HEK293 (cell line): ENCODE measurements around the gene SCD.

Experiments used
- CTCF ChIA-PET: fragments of 350-600 bp; formaldehyde crosslinking; extraction: SDS; loops from one replicate; lab custom pipeline; 2021; ENCODE audit warnings: antibody characterized with exemption; lab: Yijun Ruan, JAX
- POLR2A ChIA-PET: fragments of 300-600 bp; formaldehyde crosslinking; extraction: SDS; loops from one replicate; lab custom pipeline; 2020; ENCODE audit warnings: antibody characterized with exemption, inconsistent platforms; lab: Yijun Ruan, JAX
- H3K27ac ChIP-seq: fragments of 200-500 bp; sonication (Bioruptor generic); 2 replicates; pipeline ENCODE4 v1.5.1; 2014; ENCODE audit warnings: low read depth, low read length, control low read depth, inconsistent platforms; ENCODE audit errors: extremely low read depth
- H3K36me3 ChIP-seq, 2 experiments: fragments of 200-500 bp in 1 of 2; sonication (Bioruptor generic) in 1 of 2; 1 replicate in 1 of 2; 2 replicates in 1 of 2; pipeline ENCODE4 v1.5.1; 2014 to 2017; ENCODE audit warnings: inconsistent platforms in 2 of 2, low read length in 2 of 2; ENCODE audit not compliant: control insufficient read depth in 2 of 2, insufficient read depth in 1 of 2
- H3K4me1 ChIP-seq: fragments of 200-500 bp; sonication (Bioruptor generic); 2 replicates; pipeline ENCODE4 v1.5.1; 2014; ENCODE audit warnings: mild to moderate bottlenecking, low read length, inconsistent platforms; ENCODE audit not compliant: control insufficient read depth, insufficient read depth
- H3K4me3 ChIP-seq: 2 replicates; pipeline ENCODE4 v1.5.1; 2011; ENCODE audit warnings: low read depth, mild to moderate bottlenecking, control low read depth, low read length, moderate library complexity
- H3K9me3 ChIP-seq: fragments of 200-500 bp; sonication (Bioruptor generic); 2 replicates; pipeline ENCODE4 v1.5.1; 2014; ENCODE audit warnings: low read depth, low read length, inconsistent platforms; ENCODE audit not compliant: control insufficient read depth, insufficient read depth
- FEZF1 ChIP-seq: fragments of 450-650 bp; formaldehyde crosslinking; IDR thresholded peaks from 2 replicates; pipeline ENCODE4 v1.5.1; 2016; ENCODE audit warnings: missing biosample characterization, missing genetic modification characterization
- KLF10 ChIP-seq: fragments of 450-650 bp; IDR thresholded peaks from 2 replicates; pipeline ENCODE4 v1.5.1; 2018; ENCODE audit warnings: missing biosample characterization, mild to moderate bottlenecking, missing genetic modification characterization
- PRDM1 ChIP-seq: fragments of 450-650 bp; formaldehyde crosslinking; IDR thresholded peaks from 2 replicates; pipeline ENCODE4; 2016; ENCODE audit warnings: missing biosample characterization, missing genetic modification characterization
- PRDM6 ChIP-seq: fragments of 450-650 bp; formaldehyde crosslinking; IDR thresholded peaks from 2 replicates; pipeline ENCODE4 v1.5.1; 2017; ENCODE audit warnings: missing biosample characterization, missing genetic modification characterization
- ZBTB7A ChIP-seq: fragments of 450-650 bp; formaldehyde crosslinking; IDR thresholded peaks from 2 replicates; pipeline ENCODE4 v1.5.1; 2016; ENCODE audit warnings: low read depth, missing biosample characterization, missing genetic modification characterization
- ZNF174 ChIP-seq: fragments of 450-650 bp; formaldehyde crosslinking; IDR thresholded peaks from 2 replicates; pipeline ENCODE4 v1.5.0; 2017; ENCODE audit warnings: missing biosample characterization, mild to moderate bottlenecking, missing genetic modification characterization
- ZNF175 ChIP-seq: fragments of 450-650 bp; formaldehyde crosslinking; IDR thresholded peaks from 2 replicates; pipeline ENCODE4 v1.5.1; 2016; ENCODE audit warnings: missing biosample characterization, missing genetic modification characterization
- ZNF2 ChIP-seq: fragments of 450-650 bp; formaldehyde crosslinking; IDR thresholded peaks from 2 replicates; pipeline ENCODE4 v1.5.1; 2016; ENCODE audit warnings: missing biosample characterization, missing genetic modification characterization
- ZNF433 ChIP-seq: fragments of 450-650 bp; formaldehyde crosslinking; IDR thresholded peaks from 2 replicates; pipeline ENCODE4 v1.5.1; 2016; ENCODE audit warnings: missing biosample characterization, missing genetic modification characterization, low read depth
- ZNF585B ChIP-seq: fragments of 450-650 bp; formaldehyde crosslinking; IDR thresholded peaks from 2 replicates; pipeline ENCODE4 v1.5.1; 2016; ENCODE audit warnings: missing biosample characterization, missing genetic modification characterization
- TF ChIP-seq, protein P1 (sequence below): fragments of 450-650 bp; formaldehyde crosslinking; IDR thresholded peaks from 2 replicates; pipeline ENCODE4 v1.5.1; 2016; ENCODE audit warnings: missing biosample characterization, missing genetic modification characterization
- TF ChIP-seq, protein P2 (sequence below): fragments of 450-650 bp; formaldehyde crosslinking; IDR thresholded peaks from 2 replicates; pipeline ENCODE4 v1.5.1; 2016; ENCODE audit warnings: missing biosample characterization, missing genetic modification characterization

SCD gene

GRCh38 chr10:100355086-100355485 lies 8.1 kb downstream of the SCD start:
- H3K4me1 ChIP-seq: peaks cover 11% of the 10 kb centered on the region
- no peaks in the 10 kb centered on the region for H3K9me3 ChIP-seq
- TF ChIP-seq ZNF174 (tag by site-specific recombination): no peak
- TF ChIP-seq, protein P1, sequence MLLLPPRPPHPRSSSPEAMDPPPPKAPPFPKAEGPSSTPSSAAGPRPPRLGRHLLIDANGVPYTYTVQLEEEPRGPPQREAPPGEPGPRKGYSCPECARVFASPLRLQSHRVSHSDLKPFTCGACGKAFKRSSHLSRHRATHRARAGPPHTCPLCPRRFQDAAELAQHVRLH: no peak
- TF ChIP-seq, protein P2, sequence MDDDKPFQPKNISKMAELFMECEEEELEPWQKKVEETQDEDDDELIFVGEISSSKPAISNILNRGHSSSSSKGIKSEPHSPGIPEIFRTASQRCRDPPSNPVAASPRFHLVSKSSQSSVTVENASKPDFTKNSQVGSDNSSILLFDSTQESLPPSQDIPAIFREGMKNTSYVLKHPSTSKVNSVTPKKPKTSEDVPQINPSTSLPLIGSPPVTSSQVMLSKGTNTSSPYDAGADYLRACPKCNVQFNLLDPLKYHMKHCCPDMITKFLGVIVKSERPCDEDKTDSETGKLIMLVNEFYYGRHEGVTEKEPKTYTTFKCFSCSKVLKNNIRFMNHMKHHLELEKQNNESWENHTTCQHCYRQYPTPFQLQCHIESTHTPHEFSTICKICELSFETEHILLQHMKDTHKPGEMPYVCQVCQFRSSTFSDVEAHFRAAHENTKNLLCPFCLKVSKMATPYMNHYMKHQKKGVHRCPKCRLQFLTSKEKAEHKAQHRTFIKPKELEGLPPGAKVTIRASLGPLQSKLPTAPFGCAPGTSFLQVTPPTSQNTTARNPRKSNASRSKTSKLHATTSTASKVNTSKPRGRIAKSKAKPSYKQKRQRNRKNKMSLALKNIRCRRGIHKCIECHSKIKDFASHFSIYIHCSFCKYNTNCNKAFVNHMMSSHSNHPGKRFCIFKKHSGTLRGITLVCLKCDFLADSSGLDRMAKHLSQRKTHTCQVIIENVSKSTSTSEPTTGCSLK: no peak
- no peak for TF ChIP-seq KLF10
- no peak for TF ChIP-seq ZNF585B
- TF ChIP-seq, all 188 proteins: peak for 0
- Histone ChIP-seq H3K27ac (no peak overlapping the region), H3K4me3 (no peak overlapping the region), H3K36me3 (peaks cover 83 to 91% of the 10 kb centered on the region in 2 experiments)
- ChIA-PET CTCF (interaction anchor here (0.8 to 1.8 kb wide), 3 partner anchors 17 to 603 kb away, joined by 3 to 7 read pairs (median 3); no protein-coding TSS in a partner anchor), POLR2A (interaction anchor here (2.3 kb wide), 1 partner anchor 10 kb away, joined by 6 read pairs; no protein-coding TSS in a partner anchor)

DNA sequence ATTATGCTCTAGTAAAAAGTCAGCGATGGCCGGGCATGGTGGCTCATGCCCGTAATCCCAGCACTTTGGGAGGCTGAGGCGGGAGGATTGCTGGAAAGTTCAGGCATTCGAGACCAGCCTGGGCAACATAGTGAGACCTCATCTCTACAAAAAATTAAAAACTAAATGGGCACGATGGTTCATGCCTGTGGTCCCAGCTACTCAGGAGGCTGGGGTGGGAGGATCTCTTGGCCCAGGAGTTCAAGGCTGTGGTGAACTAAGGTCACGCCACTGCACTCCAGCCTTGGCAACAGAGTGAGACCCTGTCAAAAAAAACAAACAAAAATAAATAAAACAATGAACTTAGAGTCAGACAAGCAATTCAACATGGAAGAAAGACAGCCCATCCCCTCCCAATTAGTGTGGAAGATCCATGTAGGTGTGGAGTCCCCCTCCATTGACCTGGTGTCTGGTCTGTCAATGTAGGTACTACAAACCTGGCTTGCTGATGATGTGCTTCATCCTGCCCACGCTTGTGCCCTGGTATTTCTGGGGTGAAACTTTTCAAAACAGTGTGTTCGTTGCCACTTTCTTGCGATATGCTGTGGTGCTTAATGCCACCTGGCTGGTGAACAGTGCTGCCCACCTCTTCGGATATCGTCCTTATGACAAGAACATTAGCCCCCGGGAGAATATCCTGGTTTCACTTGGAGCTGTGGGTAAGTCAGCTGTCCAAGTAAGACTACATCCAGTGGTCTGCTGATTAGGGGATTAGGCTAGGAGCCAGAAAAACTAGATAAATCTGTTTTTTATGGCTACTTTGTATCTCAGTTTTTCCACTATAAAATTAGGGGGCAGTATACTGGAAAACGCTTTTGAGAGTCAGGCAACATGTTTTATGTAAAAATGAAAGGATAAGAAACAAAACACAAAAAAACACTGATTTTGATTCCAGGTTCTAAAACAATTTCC lies 9.3 kb downstream of the SCD start:
- 0 out of 2 replicates have a peak overlapping the region, but pooled peaks have one; percentile 34 for H3K27ac ChIP-seq
- CTCF ChIA-PET: no interaction called here
- TF ChIP-seq ZNF2 (tag by site-specific recombination): no peak
- peak; percentile 54; the same call in 1 of the 2 replicates for TF ChIP-seq PRDM6
- TF ChIP-seq, all 188 proteins: peak for 1
- Histone ChIP-seq H3K4me1 (peaks cover 5% of the 10 kb centered on the region), H3K9me3 (no peaks in the 10 kb centered on the region), H3K4me3 (no peak overlapping the region), H3K36me3 (peaks cover 89 to 91% of the 10 kb centered on the region in 2 experiments)
- POLR2A ChIA-PET: no interaction called here

- peaks cover 81 to 88% of the 10 kb centered on the region in 2 experiments for H3K36me3 ChIP-seq
- H3K9me3 ChIP-seq: no peaks in the 10 kb centered on the region
- TF ChIP-seq ZBTB7A: no peak
- TF ChIP-seq ZNF433 (tag by site-specific recombination): no peak
- TF ChIP-seq ZNF175 (tag by site-specific recombination): no peak
- TF ChIP-seq PRDM1 (tag by site-specific recombination): peak; percentile 83
- 0 out of 2 replicates have a peak, but pooled peaks have one; percentile 9 for TF ChIP-seq FEZF1 (tag by site-specific recombination)
- POLR2A ChIA-PET: interaction anchor here (3.3 kb wide), 1 partner anchor 10 kb away, joined by 17 read pairs; the partner anchor contains the start of gene SCD
- H3K27ac ChIP-seq: 0 out of 2 replicates have a peak overlapping the region, but pooled peaks have one; percentile 34
- H3K4me3 ChIP-seq: no peak overlapping the region
- H3K4me1 ChIP-seq: peaks cover 5% of the 10 kb centered on the region
- CTCF ChIA-PET: no interaction called here
These were observed 10.2 kb downstream of the SCD start for GRCh38 chr10:100357059-100357858.
